Adrenal gland (tissue), 12 donors: Measurements from ENCODE around the gene CPTP. TPM values are rescaled to one million over a fixed set of nuclear protein-coding genes. Genes with fewer than 3 reads are reported as not detected.

Experiments
- DNase-seq, 7 donors: peaks; one replicate each; pipeline ENCODE4 v3.0.0-alpha.2; 2019 to 2020
- H3K27ac ChIP-seq, 5 donors: fragments of 200-600 bp; sonication (generic) in 4 of 5; 1 replicate in 3 of 5; 2 replicates in 2 of 5; pipeline versions ENCODE4 v1.5.1 to v1.8.0; 2016 to 2020; ENCODE audit warnings: mild to moderate bottlenecking in 1 of 5
- H3K27me3 ChIP-seq: fragments of 200-600 bp; 2 replicates; pipeline ENCODE4 v1.8.0; 2021
- H3K36me3 ChIP-seq, 2 donors: fragments of 200-600 bp; replicated peaks in 1 of 2; 1 replicate in 1 of 2; 2 replicates in 1 of 2; pipeline versions ENCODE4 v1.5.1 to v1.8.0; 2018 to 2022
- H3K4me1 ChIP-seq, 2 donors: fragments of 200-600 bp; replicated peaks in 1 of 2; 1 replicate in 1 of 2; 2 replicates in 1 of 2; pipeline versions ENCODE4 v1.5.1 to v1.8.0; 2018 to 2021
- H3K4me3 ChIP-seq, 4 donors: fragments of 200-600 bp; sonication (generic) in 3 of 4; one replicate each; pipeline ENCODE4 v1.5.1; 2016 to 2018
- H3K9me3 ChIP-seq, 3 donors: fragments of 200-600 bp; sonication (generic) in 1 of 3; replicated peaks in 1 of 3; 1 replicate in 2 of 3; 2 replicates in 1 of 3; pipeline versions ENCODE4 v1.5.1 to v1.8.0; 2016 to 2021
- CTCF ChIP-seq, 6 experiments: fragments of 450-650 bp in 4 of 6; fragments of 200-600 bp in 2 of 6; sonication (generic) in 1 of 6; IDR thresholded peaks; 1 replicate in 5 of 6; 2 replicates in 1 of 6; pipeline versions ENCODE4 v1.5.1 to v1.8.0; 2016 to 2021; ENCODE audit warnings: antibody characterized with exemption in 6 of 6, mild to moderate bottlenecking in 2 of 6, moderate library complexity in 1 of 6
- POLR2A ChIP-seq, 2 donors: fragments of 450-650 bp; IDR thresholded peaks; one replicate each; pipeline ENCODE4 v1.6.1; 2017; ENCODE audit warnings: antibody characterized with exemption in 2 of 2, mild to moderate bottlenecking in 2 of 2, moderate library complexity in 1 of 2
- WGBS, 4 donors: extraction: QIAGEN DNeasy Blood & Tissue Kit in 2 of 4; methylation state at CpG; one replicate each; pipeline versions ENCODE4 v1.1.5 to v1.1.7; 2013 to 2017; 5-methylcytosine and 5-hydroxymethylcytosine counted together
- intact Hi-C, 2 donors: fragments of 100-400 bp; cut with DNase I; formaldehyde crosslinking; loops; one replicate each; pipeline versions ENCODE4 v1.14.1 to v1.15.0; 2022 to 2023
- polyA plus RNA-seq, 3 donors: library from polyadenylated mRNA; stranded (reverse); fragments of 200-250 nt in 2 of 3; fragments of 350-450 nt in 1 of 3; fragmentation: Illumina TruSeq in 1 of 3; extraction: RNeasy Lipid Tissue Mini Kit (QIAGEN cat#74804) in 1 of 3; gene quantifications; one replicate each; pipeline ENCODE4 v1.2.3, GENCODE V29; 2013 to 2014
- total RNA-seq, 9 donors: library from RNA; depleted of rRNA in 4 of 9; stranded (reverse); fragments of >200 nt in 4 of 9; fragments of 120-200 nt in 1 of 9; fragmentation: NEBNext Ultra II Directional in 1 of 9; extraction: Animal tissue kit (Norgen Biotek cat#: 25700) in 1 of 9; gene quantifications; one replicate each; pipeline versions ENCODE4 v1.1.0 to v1.2.4, GENCODE V29; 2013 to 2023
- donor health status: healthy with polysubstance abuse.
- donor health status: Bipolar disorder and iron deficiency.
- donor health status: DM: yes; HTN: yes; CAD: no.
- donor health status: DM: no; HTN: no; CAD: no.
- donor health status: DM: no; HTN: no; CAD: no.
- donor health status: DM: yes; HTN: yes; CAD: no.

The CPTP gene
- total and polyA plus RNA-seq, 12 donors, result 2.9 to 53.0 (median 29.0) TPM

- intact Hi-C loops, result no loop called here
- no peaks in the 10 kb centered on the region for H3K36me3 ChIP-seq
- peaks cover 4 to 5% of the 10 kb centered on the region in 2 donors for H3K4me1 ChIP-seq
- WGBS, 4 donors, result 26 to 33% (median 32%) methylated on average over 1 to 8 of the region's 8 CpGs; no CpG with 5 or more reads in 1 of the 4 donors
- peak overlapping the region in 1 of 4 donors; percentile 51 for H3K4me3 ChIP-seq
- no peaks in the 10 kb centered on the region for H3K9me3 ChIP-seq
- peak overlapping the region in 1 of 5 donors; percentile 87 for H3K27ac ChIP-seq
- no peak for TF ChIP-seq CTCF (IDR thresholded peaks at IDR 0.05)
- TF ChIP-seq POLR2A (IDR thresholded peaks at IDR 0.05), result no peak
- DNase-seq, result peak in 3 of 7 donors; percentile 1 to 12 (median 7)
- H3K27me3 ChIP-seq, result peaks cover 20% of the 10 kb centered on the region
Measured at GRCh38 chr1:1356166-1356795, 31.7 kb downstream of the CPTP start.

GRCh38 chr1:1356796-1357401 is 32.3 kb downstream of the CPTP start:
- Histone ChIP-seq H3K4me3 (peak overlapping the region in 1 of 4 donors; percentile 51), H3K4me1 (peaks cover 0 to 4% of the 10 kb centered on the region in 2 donors), H3K27me3 (peaks cover 20% of the 10 kb centered on the region), H3K27ac (peak overlapping the region in 3 of 5 donors; percentile 19 to 87 (median 72)), H3K9me3 (no peaks in the 10 kb centered on the region), H3K36me3 (no peaks in the 10 kb centered on the region)
- DNase-seq, result peak in 3 of 7 donors; percentile 9 to 24 (median 19)
- TF ChIP-seq POLR2A (IDR thresholded peaks at IDR 0.05), result no peak
- TF ChIP-seq CTCF (IDR thresholded peaks at IDR 0.05), result no peak
- WGBS, 4 donors, result 25 to 53% (median 50%) methylated on average over 5 to 26 of the region's 26 CpGs; no CpG with 5 or more reads in 1 of the 4 donors
- intact Hi-C loops, result no loop called here

- H3K36me3 ChIP-seq, result no peaks in the 10 kb centered on the region
- H3K27ac ChIP-seq, result peak overlapping the region in 3 of 5 donors; percentile 67 to 87 (median 72)
- H3K4me3 ChIP-seq, result peak overlapping the region in 1 of 4 donors; percentile 51
- no peaks in the 10 kb centered on the region for H3K9me3 ChIP-seq
- peaks cover 20% of the 10 kb centered on the region for H3K27me3 ChIP-seq
- peak in 1 of 7 donors; percentile 12 for DNase-seq
- WGBS, 4 donors, result 30 to 45% (median 34%) methylated on average over 17 to 18 of the region's 18 CpGs; no CpG with 5 or more reads in 1 of the 4 donors
- no peak for TF ChIP-seq POLR2A (IDR thresholded peaks at IDR 0.05)
- TF ChIP-seq CTCF (IDR thresholded peaks at IDR 0.05), result no peak
- intact Hi-C loops, result no loop called here
- H3K4me1 ChIP-seq, result peaks cover 0 to 4% of the 10 kb centered on the region in 2 donors
Measured at GRCh38 chr1:1357871-1358432, 33.4 kb downstream of the CPTP start.
